ENCODE measurements around the gene PCSK6. TPM values are rescaled to one million over a fixed set of nuclear protein-coding genes. Genes with fewer than 3 reads are reported as not detected.

The PCSK6 gene
- total RNA-seq, 1 donor from 2014 or later: 16.6 TPM

DNA sequence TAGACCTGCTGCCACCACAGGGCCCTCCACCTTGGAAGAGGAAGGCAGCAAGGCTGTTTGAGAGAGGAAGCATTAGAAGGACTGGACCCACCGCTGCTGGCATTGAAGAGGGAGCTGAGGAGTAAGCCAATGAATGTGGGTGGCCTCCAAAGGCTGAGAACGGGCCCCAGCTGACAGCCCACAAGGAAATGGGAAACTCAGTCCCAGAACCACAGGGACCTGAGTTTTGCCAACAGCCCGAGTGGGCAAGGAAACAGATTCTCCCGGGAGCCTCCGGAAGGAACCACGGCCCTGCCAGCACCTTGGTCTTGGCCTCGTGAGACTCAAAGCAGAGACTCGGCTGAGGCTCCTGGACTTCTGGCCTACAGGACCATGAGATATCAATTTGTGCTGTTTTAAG, 99.0 kb downstream of the PCSK6 start:
- Histone ChIP-seq H3K27me3 (no peaks in the 10 kb centered on the region), H3K27ac (no peak overlapping the region), H3K4me1 (no peaks in the 10 kb centered on the region), H3K9me3 (no peaks in the 10 kb centered on the region), H3K36me3 (no peaks in the 10 kb centered on the region), H3K4me3 (no peak overlapping the region)
- TF ChIP-seq, protein P1, sequence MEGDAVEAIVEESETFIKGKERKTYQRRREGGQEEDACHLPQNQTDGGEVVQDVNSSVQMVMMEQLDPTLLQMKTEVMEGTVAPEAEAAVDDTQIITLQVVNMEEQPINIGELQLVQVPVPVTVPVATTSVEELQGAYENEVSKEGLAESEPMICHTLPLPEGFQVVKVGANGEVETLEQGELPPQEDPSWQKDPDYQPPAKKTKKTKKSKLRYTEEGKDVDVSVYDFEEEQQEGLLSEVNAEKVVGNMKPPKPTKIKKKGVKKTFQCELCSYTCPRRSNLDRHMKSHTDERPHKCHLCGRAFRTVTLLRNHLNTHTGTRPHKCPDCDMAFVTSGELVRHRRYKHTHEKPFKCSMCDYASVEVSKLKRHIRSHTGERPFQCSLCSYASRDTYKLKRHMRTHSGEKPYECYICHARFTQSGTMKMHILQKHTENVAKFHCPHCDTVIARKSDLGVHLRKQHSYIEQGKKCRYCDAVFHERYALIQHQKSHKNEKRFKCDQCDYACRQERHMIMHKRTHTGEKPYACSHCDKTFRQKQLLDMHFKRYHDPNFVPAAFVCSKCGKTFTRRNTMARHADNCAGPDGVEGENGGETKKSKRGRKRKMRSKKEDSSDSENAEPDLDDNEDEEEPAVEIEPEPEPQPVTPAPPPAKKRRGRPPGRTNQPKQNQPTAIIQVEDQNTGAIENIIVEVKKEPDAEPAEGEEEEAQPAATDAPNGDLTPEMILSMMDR (IDR thresholded peaks at IDR 0.05): no peak
- ATAC-seq (no peak), DNase-seq (peak; percentile 39)
- intact Hi-C loops (cut with DNase I): no loop called here

DNA sequence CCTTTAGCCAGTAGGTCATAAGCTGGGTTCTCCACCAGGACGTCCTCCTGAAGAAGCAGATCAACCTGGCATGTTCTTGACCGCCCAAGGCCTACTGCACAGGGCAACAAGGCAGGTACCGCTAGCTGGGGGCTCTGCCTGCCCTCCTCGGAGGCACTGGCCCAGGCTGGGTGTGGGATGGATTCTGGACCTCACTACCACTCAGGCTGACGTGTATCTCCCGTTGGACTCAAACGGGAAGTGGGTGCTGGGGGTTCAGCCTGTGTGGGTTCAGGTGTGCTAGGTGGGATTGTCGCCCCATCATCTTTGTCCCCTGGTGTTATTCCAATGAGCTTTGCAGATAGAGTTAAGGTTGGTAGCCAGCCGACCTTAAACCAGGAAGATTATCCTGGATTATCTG, 99.4 kb downstream of the PCSK6 start:
- intact Hi-C loops (cut with DNase I): no loop called here
- Histone ChIP-seq H3K9me3 (no peaks in the 10 kb centered on the region), H3K36me3 (no peaks in the 10 kb centered on the region), H3K4me3 (no peak overlapping the region), H3K4me1 (no peaks in the 10 kb centered on the region), H3K27ac (no peak overlapping the region), H3K27me3 (no peaks in the 10 kb centered on the region)
- TF ChIP-seq, protein P1 (IDR thresholded peaks at IDR 0.05): no peak
- peak; percentile 28 for ATAC-seq
- peak; percentile 63 for DNase-seq

DNA sequence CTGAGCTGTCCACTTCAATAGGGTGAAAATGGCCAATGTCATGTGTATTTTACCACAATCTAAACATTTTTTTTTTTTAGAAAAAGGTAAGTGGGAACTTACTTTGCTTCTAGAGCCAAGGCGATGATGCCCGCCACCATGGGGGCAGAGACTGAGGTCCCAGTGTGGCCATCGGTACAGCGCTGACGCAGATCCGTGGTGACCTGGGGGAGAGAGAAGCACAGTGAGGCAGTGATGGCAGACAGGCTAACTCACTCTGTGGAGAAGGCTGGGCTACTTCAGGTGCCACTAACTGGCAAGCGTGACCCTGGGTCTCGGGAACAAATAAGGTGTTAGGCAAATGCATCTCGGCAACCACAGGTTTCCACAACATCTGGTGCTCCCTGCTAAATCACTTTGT, 100.1 kb downstream of the PCSK6 start:
- Histone ChIP-seq H3K4me3 (no peak overlapping the region), H3K36me3 (no peaks in the 10 kb centered on the region), H3K27ac (no peak overlapping the region), H3K4me1 (no peaks in the 10 kb centered on the region), H3K9me3 (no peaks in the 10 kb centered on the region), H3K27me3 (no peaks in the 10 kb centered on the region)
- intact Hi-C loops (cut with DNase I): no loop called here
- TF ChIP-seq, protein P1 (IDR thresholded peaks at IDR 0.05): no peak
- ATAC-seq: no peak
- no peak for DNase-seq

DNA sequence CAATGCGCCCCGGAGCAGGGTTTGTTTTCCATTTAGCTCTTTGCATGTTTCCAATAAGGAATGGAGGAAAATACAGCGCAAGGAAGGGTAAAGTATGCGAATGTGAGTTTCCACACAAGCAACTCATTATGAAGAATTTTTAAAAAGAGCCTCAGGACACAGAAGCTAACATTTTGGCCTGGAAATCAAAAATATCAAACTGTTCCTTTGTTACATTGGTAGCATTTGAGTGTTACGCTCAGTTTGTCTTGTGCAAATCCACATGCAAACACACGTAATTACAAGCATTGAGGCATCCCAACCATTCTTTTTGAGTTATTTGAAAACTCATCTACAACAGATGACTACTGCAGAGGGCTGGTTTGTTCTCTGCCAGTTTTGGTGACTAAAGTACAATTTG, 101.5 kb downstream of the PCSK6 start:
- no peaks in the 10 kb centered on the region for H3K9me3 ChIP-seq
- intact Hi-C loops (cut with DNase I): no loop called here
- no peak overlapping the region for H3K27ac ChIP-seq
- TF ChIP-seq, protein P1 (IDR thresholded peaks at IDR 0.05): no peak
- H3K4me1 ChIP-seq: no peaks in the 10 kb centered on the region
- no peak for ATAC-seq
- DNase-seq: no peak
- H3K27me3 ChIP-seq: no peaks in the 10 kb centered on the region
- no peak overlapping the region for H3K4me3 ChIP-seq
- H3K36me3 ChIP-seq: no peaks in the 10 kb centered on the region

DNA sequence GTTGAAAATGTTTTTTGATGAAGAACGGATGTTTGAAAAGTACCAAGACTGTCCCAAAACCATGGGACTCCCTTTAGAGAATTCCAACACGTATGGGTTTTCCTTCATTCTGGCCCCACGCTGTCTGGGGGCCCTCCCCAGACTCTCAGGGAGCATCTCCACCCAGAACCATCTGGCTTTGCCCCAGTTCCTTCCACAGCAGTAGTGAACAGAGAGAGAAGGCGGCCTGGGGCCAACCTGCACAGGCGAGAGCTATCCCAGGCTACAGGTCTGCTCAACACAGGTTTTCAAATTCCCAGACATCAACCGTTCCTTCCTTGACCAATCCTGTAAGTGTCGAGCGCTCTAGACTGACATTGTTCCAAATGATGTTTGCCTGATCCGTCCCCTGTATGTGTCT, 101.9 kb downstream of the PCSK6 start:
- TF ChIP-seq, protein P1 (IDR thresholded peaks at IDR 0.05): no peak
- no peaks in the 10 kb centered on the region for H3K27me3 ChIP-seq
- peak; percentile 35 for DNase-seq
- H3K4me3 ChIP-seq: no peak overlapping the region
- no peak for ATAC-seq
- no peaks in the 10 kb centered on the region for H3K4me1 ChIP-seq
- H3K36me3 ChIP-seq: no peaks in the 10 kb centered on the region
- intact Hi-C loops (cut with DNase I): no loop called here
- H3K27ac ChIP-seq: no peak overlapping the region
- H3K9me3 ChIP-seq: no peaks in the 10 kb centered on the region

DNA sequence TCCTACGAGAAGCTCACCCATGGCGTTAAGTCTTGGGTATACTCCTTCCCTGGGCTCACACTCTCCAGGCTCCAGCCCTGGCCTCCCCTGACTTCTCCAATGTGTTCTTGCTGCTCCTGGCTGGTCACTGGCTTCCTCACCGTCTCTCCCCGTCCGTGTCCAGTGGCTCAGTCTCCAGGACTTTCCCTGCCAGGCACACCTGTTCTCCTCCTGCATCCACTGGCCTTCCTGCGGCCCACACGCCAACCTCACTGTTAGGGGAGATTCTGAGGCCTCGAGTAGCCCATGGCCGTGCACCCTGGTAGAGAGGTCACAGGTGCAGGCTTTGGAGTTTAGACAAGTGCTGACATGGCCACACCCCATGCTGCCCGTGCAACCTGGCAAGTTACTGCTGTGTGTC, 102.5 kb downstream of the PCSK6 start:
- ATAC-seq (no peak), DNase-seq (peak; percentile 44)
- no peak overlapping the region for H3K4me3 ChIP-seq
- no peaks in the 10 kb centered on the region for H3K9me3 ChIP-seq
- H3K4me1 ChIP-seq: no peaks in the 10 kb centered on the region
- H3K36me3 ChIP-seq: no peaks in the 10 kb centered on the region
- intact Hi-C loops (cut with DNase I): no loop called here
- H3K27ac ChIP-seq: no peak overlapping the region
- H3K27me3 ChIP-seq: no peaks in the 10 kb centered on the region
- TF ChIP-seq, protein P1 (IDR thresholded peaks at IDR 0.05): no peak
